Measurements from ENCODE around the gene CYP46A1. TPM values are rescaled to one million over a fixed set of nuclear protein-coding genes. Genes with fewer than 3 reads are reported as not detected.

Gene CYP46A1
- total and polyA plus RNA-seq, 4 donors = 0.14 to 0.92 (median 0.48) TPM

- H3K4me3 ChIP-seq (ENCODE audit: low read depth in 1 of 3, low read length in 3 of 3) = peak overlapping the region in 1 of 3 donors; percentile 44
- WGBS = 31% methylated on average over 10 of the region's 10 CpGs
- no peaks in the 10 kb centered on the region for H3K36me3 ChIP-seq (ENCODE audit: control insufficient read depth in 4 of 4, insufficient read depth in 3 of 4, low read depth in 1 of 4, low read length in 3 of 4)
- no peak for DNase-seq (ENCODE audit: low spot score)
- no peaks in the 10 kb centered on the region for H3K27me3 ChIP-seq (ENCODE audit: control insufficient read depth in 4 of 4, insufficient read depth in 4 of 4, low read length in 3 of 4)
- TF ChIP-seq SP1 (IDR thresholded peaks at IDR 0.05) = peak; percentile 14
- TF ChIP-seq, protein P1, sequence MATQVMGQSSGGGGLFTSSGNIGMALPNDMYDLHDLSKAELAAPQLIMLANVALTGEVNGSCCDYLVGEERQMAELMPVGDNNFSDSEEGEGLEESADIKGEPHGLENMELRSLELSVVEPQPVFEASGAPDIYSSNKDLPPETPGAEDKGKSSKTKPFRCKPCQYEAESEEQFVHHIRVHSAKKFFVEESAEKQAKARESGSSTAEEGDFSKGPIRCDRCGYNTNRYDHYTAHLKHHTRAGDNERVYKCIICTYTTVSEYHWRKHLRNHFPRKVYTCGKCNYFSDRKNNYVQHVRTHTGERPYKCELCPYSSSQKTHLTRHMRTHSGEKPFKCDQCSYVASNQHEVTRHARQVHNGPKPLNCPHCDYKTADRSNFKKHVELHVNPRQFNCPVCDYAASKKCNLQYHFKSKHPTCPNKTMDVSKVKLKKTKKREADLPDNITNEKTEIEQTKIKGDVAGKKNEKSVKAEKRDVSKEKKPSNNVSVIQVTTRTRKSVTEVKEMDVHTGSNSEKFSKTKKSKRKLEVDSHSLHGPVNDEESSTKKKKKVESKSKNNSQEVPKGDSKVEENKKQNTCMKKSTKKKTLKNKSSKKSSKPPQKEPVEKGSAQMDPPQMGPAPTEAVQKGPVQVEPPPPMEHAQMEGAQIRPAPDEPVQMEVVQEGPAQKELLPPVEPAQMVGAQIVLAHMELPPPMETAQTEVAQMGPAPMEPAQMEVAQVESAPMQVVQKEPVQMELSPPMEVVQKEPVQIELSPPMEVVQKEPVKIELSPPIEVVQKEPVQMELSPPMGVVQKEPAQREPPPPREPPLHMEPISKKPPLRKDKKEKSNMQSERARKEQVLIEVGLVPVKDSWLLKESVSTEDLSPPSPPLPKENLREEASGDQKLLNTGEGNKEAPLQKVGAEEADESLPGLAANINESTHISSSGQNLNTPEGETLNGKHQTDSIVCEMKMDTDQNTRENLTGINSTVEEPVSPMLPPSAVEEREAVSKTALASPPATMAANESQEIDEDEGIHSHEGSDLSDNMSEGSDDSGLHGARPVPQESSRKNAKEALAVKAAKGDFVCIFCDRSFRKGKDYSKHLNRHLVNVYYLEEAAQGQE (IDR thresholded peaks at IDR 0.05) = no peak
- TF ChIP-seq NR2F2 (IDR thresholded peaks at IDR 0.05) = peak; percentile 84
- no peak for TF ChIP-seq HNF4G (IDR thresholded peaks at IDR 0.05)
- H3K9ac ChIP-seq (ENCODE audit: low read depth in 1 of 2, low read length in 2 of 2) = no peak overlapping the region
- H3K27ac ChIP-seq (ENCODE audit: low read depth in 1 of 2, low read length in 2 of 2) = no peak overlapping the region
- H3K4me1 ChIP-seq (ENCODE audit: control insufficient read depth in 4 of 4, insufficient read depth in 4 of 4, low read length in 3 of 4) = peaks cover 3 to 34% (median 6%) of the 10 kb centered on the region in 4 donors
- no peaks in the 10 kb centered on the region for H3K9me3 ChIP-seq (ENCODE audit: control insufficient read depth in 4 of 4, low read length in 3 of 4)
Observed at GRCh38 chr14:99736603-99737371, 52.7 kb downstream of the CYP46A1 start.

GRCh38 chr14:99737451-99737951 is 53.4 kb downstream of the CYP46A1 start:
- peak overlapping the region in 1 of 3 donors; percentile 44 for H3K4me3 ChIP-seq (ENCODE audit: low read depth in 1 of 3, low read length in 3 of 3)
- DNase-seq (ENCODE audit: low spot score) = peak; percentile 49
- 29% methylated on average over 26 of the region's 26 CpGs for WGBS
- peaks cover 3 to 27% (median 6%) of the 10 kb centered on the region in 4 donors for H3K4me1 ChIP-seq (ENCODE audit: control insufficient read depth in 4 of 4, insufficient read depth in 4 of 4, low read length in 3 of 4)
- H3K9me3 ChIP-seq (ENCODE audit: control insufficient read depth in 4 of 4, low read length in 3 of 4) = no peaks in the 10 kb centered on the region
- no peaks in the 10 kb centered on the region for H3K36me3 ChIP-seq (ENCODE audit: control insufficient read depth in 4 of 4, insufficient read depth in 3 of 4, low read depth in 1 of 4, low read length in 3 of 4)
- no peaks in the 10 kb centered on the region for H3K27me3 ChIP-seq (ENCODE audit: control insufficient read depth in 4 of 4, insufficient read depth in 4 of 4, low read length in 3 of 4)
- no peak overlapping the region for H3K9ac ChIP-seq (ENCODE audit: low read depth in 1 of 2, low read length in 2 of 2)
- TF ChIP-seq NR2F2 (IDR thresholded peaks at IDR 0.05) (peak; percentile 7), CTCF (IDR thresholded peaks at IDR 0.05; ENCODE audit: low read depth, low read length, missing input control) (no peak)
- H3K27ac ChIP-seq (ENCODE audit: low read depth in 1 of 2, low read length in 2 of 2) = peak overlapping the region in 1 of 2 donors; percentile 24

DNA sequence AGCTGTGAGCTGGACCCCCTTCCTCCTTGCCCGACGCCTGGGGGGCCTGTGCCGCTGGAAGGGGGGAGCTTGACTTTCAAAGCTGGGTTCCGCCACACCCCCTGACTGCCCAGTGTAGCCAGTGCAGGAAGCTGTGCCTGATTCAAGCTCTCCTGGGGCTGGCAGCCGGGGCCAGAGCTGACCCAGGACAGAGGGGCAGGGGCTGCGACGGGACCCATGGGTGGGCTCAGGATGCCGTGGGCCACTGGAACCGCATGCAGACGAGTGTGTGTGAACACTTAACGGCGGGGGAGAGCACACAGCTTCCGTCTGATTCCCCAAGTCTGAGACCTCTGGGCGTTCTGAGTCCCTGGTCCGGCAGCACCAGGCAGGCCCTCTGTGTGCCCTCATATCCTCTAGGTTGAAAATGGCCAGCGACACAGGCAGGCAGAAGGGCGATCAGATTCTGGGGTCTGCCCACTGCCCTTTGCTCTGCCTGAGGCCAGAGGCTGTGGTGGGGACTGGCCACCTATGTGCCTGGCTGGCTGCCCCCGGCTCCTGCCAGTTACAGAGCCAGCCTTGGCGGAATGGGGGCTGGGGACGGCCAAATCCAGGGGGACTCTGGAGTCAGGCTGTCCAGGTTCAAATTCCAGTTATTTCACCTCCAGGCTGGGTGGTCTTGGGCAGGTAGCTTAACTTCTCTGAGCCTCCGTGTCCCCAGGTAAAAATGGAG is 54.0 kb downstream of the CYP46A1 start:
- DNase-seq (ENCODE audit: low spot score) = no peak
- Histone ChIP-seq H3K9ac (ENCODE audit: low read depth in 1 of 2, low read length in 2 of 2) (no peak overlapping the region), H3K4me1 (ENCODE audit: control insufficient read depth in 4 of 4, insufficient read depth in 4 of 4, low read length in 3 of 4) (peaks cover 3 to 22% (median 5%) of the 10 kb centered on the region in 4 donors), H3K9me3 (ENCODE audit: control insufficient read depth in 4 of 4, low read length in 3 of 4) (no peaks in the 10 kb centered on the region), H3K4me3 (ENCODE audit: low read depth in 1 of 3, low read length in 3 of 3) (peak overlapping the region in 1 of 3 donors; percentile 44), H3K27ac (ENCODE audit: low read depth in 1 of 2, low read length in 2 of 2) (peak overlapping the region in 1 of 2 donors; percentile 24), H3K36me3 (ENCODE audit: control insufficient read depth in 4 of 4, insufficient read depth in 3 of 4, low read depth in 1 of 4, low read length in 3 of 4) (no peaks in the 10 kb centered on the region), H3K27me3 (ENCODE audit: control insufficient read depth in 4 of 4, insufficient read depth in 4 of 4, low read length in 3 of 4) (no peaks in the 10 kb centered on the region)
- WGBS = 63% methylated on average over 21 of the region's 21 CpGs
- TF ChIP-seq, protein P1 (IDR thresholded peaks at IDR 0.05) = no peak
- TF ChIP-seq ATF3 (IDR thresholded peaks at IDR 0.05) = no peak
- no peak for TF ChIP-seq RAD21 (IDR thresholded peaks at IDR 0.05)
- no peak for TF ChIP-seq GABPA (IDR thresholded peaks at IDR 0.05 in 1 of 2, conservative IDR thresholded peaks at IDR 0.05 in 1 of 2)
- TF ChIP-seq FOXA2 (IDR thresholded peaks at IDR 0.05) = no peak
- no peak for TF ChIP-seq SP1 (IDR thresholded peaks at IDR 0.05)
- TF ChIP-seq, protein P2, sequence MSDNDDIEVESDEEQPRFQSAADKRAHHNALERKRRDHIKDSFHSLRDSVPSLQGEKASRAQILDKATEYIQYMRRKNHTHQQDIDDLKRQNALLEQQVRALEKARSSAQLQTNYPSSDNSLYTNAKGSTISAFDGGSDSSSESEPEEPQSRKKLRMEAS (IDR thresholded peaks at IDR 0.05) = no peak
- no peak for TF ChIP-seq TAF1 (conservative IDR thresholded peaks at IDR 0.05)
- TF ChIP-seq EGR1 (IDR thresholded peaks at IDR 0.05; ENCODE audit: low read depth in 2 of 2) = no peak

All from liver (tissue), 9 donors.